Stimulated activated CD4-positive, alpha-beta T cell treated with anti-CD3 and anti-CD28 coated beads, Interleukin-12 subunit alpha, Interleukin-12 subunit beta, amount 100 ng/mL, for 24 hours (primary cell): ENCODE data around the gene TADA2B.
"Not testable (repeated sequence)": the region's sequence is repeated elsewhere in the genome, so short reads cannot be mapped to it uniquely, and the experiment has no call there.

Experiments
- DNase-seq, 2 experiments: peaks; one replicate each; pipeline ENCODE4 v3.0.0-alpha.2; 2020; ENCODE audit warnings: low read depth in 2 of 2

The TADA2B gene

DNA sequence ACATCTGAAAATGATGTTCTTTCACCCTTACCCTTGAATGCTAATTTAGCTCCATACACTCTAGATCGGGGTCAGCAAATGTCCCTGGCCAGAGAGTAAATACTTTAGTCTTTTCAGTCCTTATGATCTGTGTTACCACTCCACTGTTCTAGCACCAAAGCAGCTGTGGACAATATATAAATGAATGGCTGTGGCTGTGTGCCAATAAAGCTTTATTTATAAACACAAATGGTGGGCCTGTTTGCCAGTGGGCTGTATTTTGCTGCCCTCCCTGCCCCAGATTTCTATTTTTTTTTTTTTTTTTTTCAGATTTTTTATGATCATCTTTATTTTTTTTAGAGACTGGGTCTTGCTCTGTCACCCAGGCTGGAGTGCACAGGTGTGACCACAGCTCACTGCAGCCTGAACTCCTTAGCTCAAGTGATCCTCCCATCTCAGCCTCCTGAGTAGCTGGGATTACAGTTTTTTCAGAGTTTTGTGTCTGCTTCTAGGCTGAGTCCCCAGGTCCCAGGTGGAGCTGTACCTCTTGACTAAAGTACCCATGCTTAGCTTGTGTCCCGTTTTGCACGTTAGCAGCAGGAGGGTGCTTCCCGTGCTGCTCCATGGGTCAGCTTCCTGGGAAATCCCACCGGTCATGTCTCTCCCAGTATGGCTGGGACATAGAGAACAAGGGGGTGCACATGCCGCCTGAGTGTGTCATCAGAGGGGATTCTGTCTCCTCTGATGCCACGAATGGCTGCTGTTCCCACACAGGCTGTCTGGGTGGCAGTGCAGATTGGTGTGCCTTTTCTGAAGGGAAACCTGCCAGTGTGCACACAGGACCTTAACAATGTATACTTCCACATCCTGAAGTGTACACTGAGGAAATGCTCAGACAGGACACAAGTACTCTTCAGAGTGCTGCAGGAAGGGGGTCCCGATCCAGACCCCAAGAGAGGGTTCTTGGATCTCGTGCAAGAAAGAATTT, 40.7 kb downstream of the TADA2B start:
- no peak for DNase-seq

DNA sequence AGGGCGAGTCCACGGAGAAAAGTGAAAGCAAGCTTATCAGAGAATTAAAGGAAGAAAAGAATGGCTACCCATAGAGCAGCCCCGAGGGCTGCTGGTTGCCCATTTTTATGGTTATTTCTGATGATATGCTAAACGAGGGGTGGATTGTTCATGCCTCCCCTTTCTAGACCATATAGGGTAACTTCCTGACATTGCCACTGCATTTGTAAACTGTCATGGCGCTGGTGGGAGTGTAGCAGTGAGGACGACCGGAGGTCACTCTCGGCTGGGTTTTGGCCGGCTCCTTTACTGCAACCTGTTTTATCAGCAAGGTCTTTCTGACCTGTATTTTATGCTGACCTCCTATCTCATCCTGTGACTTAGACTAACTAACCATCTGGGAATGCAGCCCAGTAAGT, 41.4 kb downstream of the TADA2B start:
- DNase-seq, result not testable (repeated sequence)

GRCh38 chr4:7086384-7086783, 43.2 kb downstream of the TADA2B start:
- no peak for DNase-seq

DNA sequence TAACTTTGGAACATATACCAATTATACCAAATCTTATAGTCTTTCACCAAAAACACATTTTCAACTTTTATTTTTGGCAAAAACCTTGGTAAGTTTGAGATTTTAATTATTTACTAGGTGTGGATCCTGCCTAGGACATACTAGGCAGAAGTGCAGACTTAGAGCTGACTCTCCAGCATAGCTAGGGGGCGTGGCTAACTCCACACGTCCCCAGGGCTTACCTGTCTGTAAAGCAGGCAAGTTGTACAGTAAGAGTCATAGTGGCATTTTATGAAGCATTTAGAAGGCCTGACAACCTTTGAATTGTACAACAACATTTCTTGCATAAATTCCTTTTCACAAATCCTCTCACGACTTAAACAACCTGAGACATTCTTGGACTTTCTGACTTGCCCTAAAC, 43.9 kb downstream of the TADA2B start:
- DNase-seq, result no peak

DNA sequence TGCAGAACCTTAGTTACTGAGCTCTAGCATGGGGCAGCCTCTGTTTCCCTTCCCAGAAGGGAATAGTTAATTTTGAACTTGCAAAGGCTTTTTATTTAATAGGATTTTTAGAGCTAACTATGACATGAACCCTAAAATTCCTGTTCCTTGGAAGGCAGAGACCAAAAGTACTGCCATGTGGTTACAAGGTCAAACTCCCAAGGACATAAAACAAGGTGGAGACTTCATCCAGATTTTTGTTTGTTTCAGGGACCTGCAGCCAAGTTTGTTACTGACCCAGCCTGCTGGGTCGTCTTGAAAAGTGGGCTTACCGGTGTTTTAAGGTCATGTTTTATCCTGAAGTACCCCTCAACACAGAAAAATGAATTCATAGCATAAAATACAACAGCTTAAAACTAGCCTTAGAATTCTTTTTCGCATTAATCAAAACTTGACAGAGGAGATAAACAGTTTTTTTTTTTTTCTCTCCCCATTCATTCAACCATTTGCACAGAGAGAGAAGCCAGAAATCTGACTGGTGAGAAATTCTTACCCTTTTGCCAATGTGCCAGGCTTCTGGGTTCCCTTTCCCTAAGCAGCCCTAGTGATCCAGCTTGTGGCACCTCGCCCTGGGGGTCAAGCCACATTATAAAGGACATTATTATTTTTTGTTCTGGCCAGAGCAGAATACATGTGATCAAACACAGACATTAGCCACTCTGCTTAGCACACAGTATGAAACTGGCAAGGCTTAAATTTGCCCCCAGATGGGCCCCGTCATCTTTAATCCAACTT, 46.2 kb downstream of the TADA2B start:
- DNase-seq, result no peak

GRCh38 chr4:7092026-7092425, 48.9 kb downstream of the TADA2B start:
- no peak for DNase-seq

- DNase-seq, result no peak
Observed at GRCh38 chr4:7094916-7095315, 51.7 kb downstream of the TADA2B start.

- no peak for DNase-seq
Observed at GRCh38 chr4:7095611-7096155, 52.5 kb downstream of the TADA2B start.

- no peak for DNase-seq
Observed at GRCh38 chr4:7096236-7096635, 53.1 kb downstream of the TADA2B start.

DNA sequence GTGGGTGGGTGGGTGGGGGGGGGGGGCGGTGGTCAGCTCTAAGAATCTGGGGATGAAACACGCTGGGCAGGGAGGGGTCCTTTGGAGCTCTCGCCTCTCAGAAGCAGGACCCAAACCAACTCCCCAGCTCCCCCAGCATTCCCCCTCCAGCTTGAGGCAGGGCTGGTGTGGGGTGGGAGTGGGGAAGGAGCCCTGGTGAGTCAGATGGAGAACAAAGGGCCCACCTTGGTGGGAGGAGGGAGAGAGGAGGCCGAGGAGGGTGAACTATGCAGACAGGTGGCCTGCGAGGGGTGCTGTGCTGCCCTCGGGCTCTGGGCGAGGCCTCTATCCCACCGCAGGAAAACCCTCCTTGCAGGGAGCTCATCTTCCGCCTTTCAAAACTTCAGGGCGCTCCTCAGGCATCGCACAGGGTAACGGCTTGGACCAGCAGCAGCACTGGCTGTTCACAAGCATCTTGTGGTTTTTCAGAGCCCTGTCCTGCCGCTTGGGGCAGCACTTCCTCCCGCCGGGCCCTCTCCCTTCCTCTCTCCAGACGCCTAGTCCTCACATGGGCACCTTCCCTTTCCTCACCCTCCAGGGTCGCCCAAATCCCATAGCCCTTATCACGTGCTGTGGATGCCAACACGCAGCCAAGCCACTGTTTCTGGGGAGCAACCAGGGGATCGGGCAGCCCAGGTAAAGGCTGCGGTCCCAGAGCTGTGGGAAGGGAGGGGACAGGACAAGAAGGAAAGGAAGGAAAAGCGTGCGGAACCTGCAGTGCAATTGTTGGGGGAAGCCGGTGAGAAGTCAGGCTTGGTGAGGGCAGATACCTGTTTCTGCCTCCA, 58.7 kb downstream of the TADA2B start:
- peak; percentile 19 to 59 for DNase-seq

GRCh38 chr4:7102516-7102909, 59.3 kb downstream of the TADA2B start:
- DNase-seq, result not testable (repeated sequence)

GRCh38 chr4:7103031-7103606, 59.9 kb downstream of the TADA2B start:
- DNase-seq, result peak; percentile 62 to 84

- DNase-seq, result no peak
Observed at GRCh38 chr4:7103607-7104365, 60.6 kb downstream of the TADA2B start.

GRCh38 chr4:7104366-7105031, 61.3 kb downstream of the TADA2B start:
- DNase-seq, result no peak

GRCh38 chr4:7105276-7105675, 62.1 kb downstream of the TADA2B start:
- no peak for DNase-seq

DNA sequence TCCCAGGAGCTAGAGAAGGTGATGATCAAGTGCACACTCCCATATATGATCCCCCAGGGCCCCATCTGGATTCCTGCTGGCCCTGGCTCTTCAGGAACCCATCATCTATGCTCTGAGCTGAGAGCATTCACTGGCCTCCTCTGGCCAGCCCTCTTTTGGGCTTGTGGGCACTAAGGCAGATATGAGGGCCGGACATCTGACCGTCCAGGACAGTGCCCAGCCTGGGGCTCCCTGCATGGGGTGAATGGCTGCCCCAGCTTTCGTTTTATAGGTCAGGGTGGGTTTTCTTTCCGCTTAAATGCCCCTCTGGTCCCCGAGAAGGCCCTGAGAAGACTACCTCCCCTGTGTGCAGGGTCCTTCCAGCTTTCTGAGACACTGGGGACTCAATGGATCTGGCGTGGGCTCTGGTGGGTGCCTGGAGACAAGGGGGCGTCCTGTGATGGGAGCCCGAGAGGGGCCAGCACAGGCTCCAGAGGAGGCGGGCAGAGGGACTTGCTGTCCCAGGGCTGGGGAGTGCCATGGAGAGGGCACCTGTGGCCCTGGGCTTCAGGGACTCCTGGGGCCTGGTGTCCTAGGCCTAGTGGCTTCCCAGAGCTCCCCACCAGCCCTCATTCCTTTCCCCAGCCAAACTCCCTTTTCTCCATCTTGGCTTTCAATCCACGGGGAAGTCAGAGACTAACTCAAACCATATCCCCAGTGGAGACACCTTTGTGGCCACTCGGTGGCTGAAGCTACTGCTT, 64.2 kb downstream of the TADA2B start:
- no peak for DNase-seq
